SK-N-SH treated with all-trans-retinoic acid at 6 μM for 48 hours (cell line): ENCODE measurements around the gene FBXO10.

Experiments used
- ATAC-seq: fragments of 200-7000 bp; cut with Tn5 transposase; 3 replicates; pipeline ENCODE4 v1.9.1; 2020; ENCODE audit warnings: mild to moderate bottlenecking, moderate library complexity
- ARNTL ChIP-seq: fragments of 450-650 bp; formaldehyde crosslinking; IDR thresholded peaks from 2 replicates; pipeline ENCODE4 v1.5.0; 2020; ENCODE audit warnings: low read depth, mild to moderate bottlenecking, moderate library complexity, borderline replicate concordance
- BACH2 ChIP-seq: fragments of 250-450 bp; sonication (Bioruptor Pico); IDR thresholded peaks from 2 replicates; pipeline ENCODE4 v1.9.0; 2021; ENCODE audit warnings: mild to moderate bottlenecking, borderline replicate concordance
- CREB5 ChIP-seq: fragments of 250-450 bp; sonication (Bioruptor Pico); IDR thresholded peaks from 2 replicates; pipeline ENCODE4 v1.5.1; 2020; ENCODE audit warnings: low read depth, mild to moderate bottlenecking, moderate library complexity
- CSDC2 ChIP-seq: fragments of 250-450 bp; sonication (Bioruptor Pico); IDR thresholded peaks from 2 replicates; pipeline ENCODE4 v1.5.0; 2020; ENCODE audit warnings: mild to moderate bottlenecking, moderate library complexity
- CSRNP3 ChIP-seq: fragments of 250-450 bp; sonication (Bioruptor Pico); IDR thresholded peaks from 2 replicates; pipeline ENCODE4 v1.5.1; 2021; ENCODE audit warnings: mild to moderate bottlenecking, moderate library complexity
- ESRRG ChIP-seq: fragments of 250-450 bp; sonication (Bioruptor Pico); IDR thresholded peaks from 2 replicates; pipeline ENCODE4 v1.6.1; 2021; ENCODE audit warnings: mild to moderate bottlenecking
- GLIS3 ChIP-seq: fragments of 250-450 bp; sonication (Bioruptor Pico); IDR thresholded peaks from 2 replicates; pipeline ENCODE4 v1.5.0; 2020; ENCODE audit warnings: mild to moderate bottlenecking, moderate library complexity
- ISL1 ChIP-seq: fragments of 250-450 bp; sonication (Bioruptor Pico); IDR thresholded peaks from 2 replicates; pipeline ENCODE4 v2.1.2; 2022; ENCODE audit warnings: mild to moderate bottlenecking, moderate library complexity
- OSR1 ChIP-seq: fragments of 250-450 bp; sonication (Bioruptor Pico); IDR thresholded peaks from 2 replicates; pipeline ENCODE4 v1.8.0; 2022; ENCODE audit warnings: moderate library complexity, mild to moderate bottlenecking, inconsistent platforms
- PATZ1 ChIP-seq: fragments of 250-450 bp; sonication (Bioruptor Pico); IDR thresholded peaks from 2 replicates; pipeline ENCODE4 v1.8.0; 2020; ENCODE audit warnings: mild to moderate bottlenecking, moderate library complexity, borderline replicate concordance
- PPARA ChIP-seq: fragments of 250-450 bp; sonication (Bioruptor Pico); IDR thresholded peaks from 2 replicates; pipeline ENCODE4 v1.5.0; 2020; ENCODE audit warnings: mild to moderate bottlenecking, borderline replicate concordance
- RARB ChIP-seq: fragments of 250-450 bp; sonication (Bioruptor Pico); IDR thresholded peaks from 2 replicates; pipeline ENCODE4 v1.8.0; 2021; ENCODE audit warnings: mild to moderate bottlenecking, moderate library complexity
- SNAI2 ChIP-seq: fragments of 250-450 bp; sonication (Bioruptor Pico); IDR thresholded peaks from 2 replicates; pipeline ENCODE4 v1.5.0; 2020; ENCODE audit warnings: mild to moderate bottlenecking, moderate library complexity
- TCF4 ChIP-seq: fragments of 250-450 bp; sonication (Bioruptor Pico); IDR thresholded peaks from 2 replicates; pipeline ENCODE4 v1.8.0; 2021; ENCODE audit warnings: mild to moderate bottlenecking, moderate library complexity, borderline replicate concordance
- TSHZ2 ChIP-seq: fragments of 250-450 bp; sonication (Bioruptor Pico); IDR thresholded peaks from 2 replicates; pipeline ENCODE4 v1.5.0; 2020; ENCODE audit warnings: mild to moderate bottlenecking, moderate library complexity
- ZC3H10 ChIP-seq: fragments of 250-450 bp; sonication (Bioruptor Pico); IDR thresholded peaks from 2 replicates; pipeline ENCODE4 v1.5.1; 2021; ENCODE audit warnings: mild to moderate bottlenecking, moderate library complexity
- ZFP3 ChIP-seq: fragments of 250-450 bp; sonication (Bioruptor Pico); IDR thresholded peaks from 2 replicates; pipeline ENCODE4 v1.5.0; 2020; ENCODE audit warnings: mild to moderate bottlenecking, moderate library complexity
- ZFP30 ChIP-seq: fragments of 450-650 bp; formaldehyde crosslinking; IDR thresholded peaks from 2 replicates; pipeline ENCODE4 v1.5.0; 2022; ENCODE audit warnings: mild to moderate bottlenecking, moderate library complexity
- ZNF565 ChIP-seq: fragments of 450-650 bp; formaldehyde crosslinking; conservative IDR thresholded peaks from 2 replicates; pipeline ENCODE4 v1.5.0; 2020; ENCODE audit warnings: low read depth, mild to moderate bottlenecking, moderate library complexity
- ZNF70 ChIP-seq: fragments of 450-650 bp; formaldehyde crosslinking; IDR thresholded peaks from 2 replicates; pipeline ENCODE4 v1.5.0; 2020; ENCODE audit warnings: mild to moderate bottlenecking, moderate library complexity
- ZNF8 ChIP-seq: fragments of 450-650 bp; formaldehyde crosslinking; IDR thresholded peaks from 2 replicates; pipeline ENCODE4 v1.5.0; 2020; ENCODE audit warnings: mild to moderate bottlenecking, moderate library complexity

FBXO10 gene

GRCh38 chr9:37540634-37541033 lies 35.5 kb downstream of the FBXO10 start (continued):
- TF ChIP-seq CSRNP3 (no peak), BACH2 (CRISPR knock-in tag) (no peak), GLIS3 (CRISPR knock-in tag) (no peak)
- TF ChIP-seq, all 23 proteins: peak for 0

- TF ChIP-seq RARB (CRISPR knock-in tag), result no peak
- no peak for TF ChIP-seq ZNF70
- no peak for TF ChIP-seq ESRRG (CRISPR knock-in tag)
- TF ChIP-seq ARNTL (CRISPR knock-in tag), result no peak
- no peak for ATAC-seq
Measured at GRCh38 chr9:37539634-37540033, 36.5 kb downstream of the FBXO10 start.

GRCh38 chr9:37538099-37538498 lies 38.1 kb downstream of the FBXO10 start:
- no peak for ATAC-seq
- TF ChIP-seq SNAI2 (CRISPR knock-in tag), result no peak
- no peak for TF ChIP-seq ZNF70
- TF ChIP-seq ARNTL (CRISPR knock-in tag), result no peak
- no peak for TF ChIP-seq ISL1 (CRISPR knock-in tag)
- TF ChIP-seq ZNF565 (CRISPR knock-in tag), result no peak
- no peak for TF ChIP-seq ZC3H10

GRCh38 chr9:37534901-37535300 lies 41.3 kb downstream of the FBXO10 start:
- no peak for TF ChIP-seq OSR1 (CRISPR knock-in tag)
- ATAC-seq, result no peak

GRCh38 chr9:37534412-37534811 lies 41.8 kb downstream of the FBXO10 start:
- TF ChIP-seq ZNF70 (no peak), ZNF565 (CRISPR knock-in tag) (no peak)
- ATAC-seq, result no peak

- ATAC-seq, result no peak
- no peak for TF ChIP-seq ESRRG (CRISPR knock-in tag)
- no peak for TF ChIP-seq SNAI2 (CRISPR knock-in tag)
- no peak for TF ChIP-seq ZFP30 (CRISPR knock-in tag)
- no peak for TF ChIP-seq CSDC2 (CRISPR knock-in tag)
- TF ChIP-seq ISL1 (CRISPR knock-in tag), result no peak
- no peak for TF ChIP-seq CREB5
- no peak for TF ChIP-seq OSR1 (CRISPR knock-in tag)
- no peak for TF ChIP-seq ZNF8 (CRISPR knock-in tag)
- TF ChIP-seq BACH2 (CRISPR knock-in tag), result no peak
- no peak for TF ChIP-seq RARB (CRISPR knock-in tag)
- TF ChIP-seq ZFP3, result no peak
- TF ChIP-seq CSRNP3, result no peak
- no peak for TF ChIP-seq PATZ1 (CRISPR knock-in tag)
- TF ChIP-seq GLIS3 (CRISPR knock-in tag), result no peak
- TF ChIP-seq TSHZ2 (CRISPR knock-in tag), result no peak
- no peak for TF ChIP-seq ZNF565 (CRISPR knock-in tag)
- TF ChIP-seq PPARA, result no peak
- TF ChIP-seq TCF4 (CRISPR knock-in tag), result no peak
- TF ChIP-seq ZC3H10, result no peak
Measured at GRCh38 chr9:37531699-37532098, 44.5 kb downstream of the FBXO10 start.
